Dermis blood vessel endothelial cell (primary cell): ENCODE results near the gene ZFHX3. TPM values are rescaled to one million over a fixed set of nuclear protein-coding genes. Genes with fewer than 3 reads are reported as not detected.

ENCODE experiments used
- DNase-seq: peaks from one replicate; pipeline ENCODE4 v3.0.0; 2010
- total RNA-seq: library from RNA; depleted of rRNA; stranded (reverse); fragments of >200 nt; gene quantifications from 2 replicates; pipeline ENCODE4 v1.2.3, GENCODE V29; 2014

ZFHX3 gene
- total RNA-seq, 1 donor from 2014 or later: 5.6 TPM

DNA sequence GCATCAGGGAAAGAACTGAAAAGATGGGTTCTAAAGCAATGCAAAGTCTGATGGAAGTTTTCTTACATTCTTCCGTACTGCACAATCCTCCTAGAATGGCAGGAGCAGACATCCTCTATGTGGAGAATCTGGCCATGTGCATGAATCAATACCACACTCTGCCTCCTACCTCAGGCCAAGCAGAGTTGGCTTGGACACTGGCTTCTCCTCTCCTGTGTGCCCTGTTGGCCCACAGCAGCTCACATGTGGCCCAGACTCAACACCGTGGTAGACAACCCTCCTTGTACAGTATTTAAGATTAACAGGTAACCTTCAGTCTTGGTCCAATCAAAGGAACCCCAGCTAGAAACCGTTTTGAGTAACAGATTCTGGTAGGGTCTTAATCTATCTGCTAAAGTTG is 101.9 kb downstream of the ZFHX3 start:
- DNase-seq: no peak

GRCh38 chr16:72945611-72946010 is 102.3 kb downstream of the ZFHX3 start:
- no peak for DNase-seq

- no peak for DNase-seq
Observed at GRCh38 chr16:72944757-72945485, 103.0 kb downstream of the ZFHX3 start.

DNA sequence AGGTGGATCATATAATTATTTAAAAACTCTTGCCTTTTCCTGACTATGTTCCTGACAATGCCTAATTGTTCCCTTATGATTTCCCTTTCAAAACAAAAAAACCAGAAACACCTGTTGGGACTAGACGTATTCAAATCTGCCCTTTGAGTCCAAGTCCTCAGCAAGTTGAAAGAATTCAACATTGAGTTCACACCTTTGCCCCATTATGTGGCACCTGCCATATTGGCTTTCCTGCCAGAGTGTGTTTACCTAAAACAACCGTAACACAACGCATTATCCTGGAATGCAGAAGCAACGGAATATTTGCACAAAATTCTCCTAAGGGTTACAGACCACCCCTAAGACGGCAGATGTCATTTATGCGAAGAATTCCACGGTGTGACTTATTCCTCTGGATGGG is 105.9 kb downstream of the ZFHX3 start:
- peak; percentile 45 for DNase-seq

DNA sequence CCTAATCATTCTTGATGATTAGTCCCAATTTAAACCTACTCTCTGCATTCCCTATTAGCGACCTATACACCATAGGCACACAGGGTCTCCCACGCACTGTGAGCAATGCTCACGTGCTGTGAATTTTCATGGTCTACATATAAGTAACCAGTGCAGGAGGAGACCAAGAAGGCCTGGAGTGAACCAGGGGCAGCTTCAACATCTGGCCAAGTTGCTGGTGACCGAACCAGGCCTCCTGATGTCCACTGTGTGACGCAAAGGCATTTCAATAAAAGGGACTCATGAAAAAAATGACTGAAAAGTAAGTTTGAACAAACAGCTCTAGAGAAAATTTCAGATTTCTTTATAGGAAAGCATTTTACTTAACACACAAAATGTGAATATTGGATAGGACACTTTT is 107.0 kb downstream of the ZFHX3 start:
- no peak for DNase-seq

- DNase-seq: no peak
Observed at GRCh38 chr16:72939247-72939646, 108.7 kb downstream of the ZFHX3 start.

DNA sequence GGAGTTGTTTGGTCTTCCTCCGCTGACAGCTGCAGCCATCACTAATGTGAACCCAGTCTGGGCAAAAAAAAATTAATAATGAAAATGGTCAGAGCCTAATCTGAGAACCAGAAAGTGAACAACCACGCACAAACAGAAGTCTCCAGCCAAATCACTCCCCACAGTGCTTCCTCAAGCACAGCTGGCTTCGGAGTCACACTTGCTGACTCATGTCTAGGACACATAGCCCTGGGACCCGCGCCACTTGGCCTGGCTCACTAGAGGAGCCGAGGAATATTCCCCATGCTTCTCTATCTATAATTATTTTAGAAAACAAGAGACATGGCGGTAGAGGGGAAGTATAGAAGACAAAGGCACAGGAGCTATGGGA is 109.1 kb downstream of the ZFHX3 start:
- DNase-seq: peak; percentile 73

- DNase-seq: no peak
Observed at GRCh38 chr16:72937916-72938794, 109.8 kb downstream of the ZFHX3 start.

DNA sequence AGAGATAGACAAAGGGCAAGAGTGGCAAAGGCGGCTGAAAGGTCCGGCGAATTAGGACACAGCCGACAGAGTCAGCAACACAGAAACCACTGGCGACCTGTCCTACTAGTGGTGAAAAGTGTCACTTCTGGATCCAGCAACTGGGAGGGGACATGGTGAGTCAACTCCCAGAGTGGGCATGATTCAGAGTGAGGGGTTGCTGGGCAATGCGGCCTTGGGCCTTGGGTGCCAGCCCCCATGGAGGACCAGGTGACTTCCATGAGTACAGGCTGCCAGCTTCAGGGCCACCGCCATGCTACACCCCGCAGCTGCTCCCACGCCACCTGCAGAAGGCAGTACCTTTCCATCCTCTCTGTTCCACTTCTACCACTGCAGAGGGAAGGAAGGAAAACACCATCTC is 110.6 kb downstream of the ZFHX3 start:
- DNase-seq: no peak

DNA sequence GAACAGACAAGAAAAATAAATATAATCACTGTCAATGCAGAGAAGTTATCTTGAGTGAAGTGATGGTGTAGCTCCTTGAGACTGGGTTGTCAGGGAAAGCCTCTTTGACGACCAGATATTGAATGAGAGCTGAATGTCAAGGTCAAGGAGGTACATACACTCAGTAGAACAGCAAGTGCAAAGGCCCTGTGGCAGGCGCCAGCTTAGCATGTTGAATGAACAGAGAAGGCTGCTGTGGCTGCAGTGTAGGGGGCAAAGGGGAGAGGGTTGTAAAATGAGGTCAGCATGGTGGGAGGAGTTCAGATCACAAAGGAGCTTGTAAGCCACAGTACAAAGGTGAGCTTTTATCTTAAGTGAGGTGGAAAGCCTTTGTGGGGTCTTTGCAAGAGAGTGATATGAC is 111.5 kb downstream of the ZFHX3 start:
- no peak for DNase-seq

- no peak for DNase-seq
Observed at GRCh38 chr16:72935896-72936295, 112.0 kb downstream of the ZFHX3 start.

DNA sequence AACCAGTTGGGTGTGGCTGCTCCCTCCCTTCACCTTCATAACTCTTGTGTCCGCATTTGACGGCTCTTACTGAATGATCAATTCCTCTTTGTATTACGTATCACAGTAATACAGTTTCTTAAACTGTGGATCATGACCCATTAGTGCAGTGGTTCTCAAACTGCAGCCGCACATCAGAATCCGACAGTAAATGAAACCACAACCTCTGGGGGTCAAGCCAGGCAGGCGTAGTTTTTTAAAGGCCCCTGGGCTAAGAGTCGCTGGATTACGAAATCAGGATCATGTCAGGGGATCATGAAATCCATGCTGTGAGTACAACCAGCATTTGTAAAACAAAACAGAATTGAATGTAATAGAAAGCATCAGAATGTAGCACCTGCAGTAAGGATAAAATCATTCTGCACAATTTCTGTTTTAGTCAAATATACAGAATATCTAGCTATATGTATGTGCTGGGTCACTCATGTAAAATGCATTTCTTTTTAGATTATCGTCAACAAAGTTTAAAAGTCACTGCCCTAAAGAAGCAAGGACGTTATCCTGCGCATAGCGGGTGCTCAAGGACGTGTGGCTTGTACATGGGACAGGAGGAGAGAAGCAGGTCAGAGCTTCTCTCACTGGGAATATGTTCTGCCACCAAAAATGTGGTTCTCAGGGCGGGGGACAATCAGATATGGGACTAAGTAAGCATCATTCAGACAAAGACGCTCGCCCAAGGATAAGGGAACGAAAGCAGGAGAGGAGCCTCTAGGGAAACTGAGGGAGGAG is 113.1 kb downstream of the ZFHX3 start:
- no peak for DNase-seq

- no peak for DNase-seq
Observed at GRCh38 chr16:72932677-72933335, 115.1 kb downstream of the ZFHX3 start.

GRCh38 chr16:72932050-72932449 is 115.9 kb downstream of the ZFHX3 start:
- DNase-seq: peak; percentile 16

- no peak for DNase-seq
Observed at GRCh38 chr16:72930396-72930795, 117.5 kb downstream of the ZFHX3 start.

GRCh38 chr16:72928090-72928981 is 119.6 kb downstream of the ZFHX3 start:
- DNase-seq: no peak

- no peak for DNase-seq
Observed at GRCh38 chr16:72927199-72928089, 120.5 kb downstream of the ZFHX3 start.

DNA sequence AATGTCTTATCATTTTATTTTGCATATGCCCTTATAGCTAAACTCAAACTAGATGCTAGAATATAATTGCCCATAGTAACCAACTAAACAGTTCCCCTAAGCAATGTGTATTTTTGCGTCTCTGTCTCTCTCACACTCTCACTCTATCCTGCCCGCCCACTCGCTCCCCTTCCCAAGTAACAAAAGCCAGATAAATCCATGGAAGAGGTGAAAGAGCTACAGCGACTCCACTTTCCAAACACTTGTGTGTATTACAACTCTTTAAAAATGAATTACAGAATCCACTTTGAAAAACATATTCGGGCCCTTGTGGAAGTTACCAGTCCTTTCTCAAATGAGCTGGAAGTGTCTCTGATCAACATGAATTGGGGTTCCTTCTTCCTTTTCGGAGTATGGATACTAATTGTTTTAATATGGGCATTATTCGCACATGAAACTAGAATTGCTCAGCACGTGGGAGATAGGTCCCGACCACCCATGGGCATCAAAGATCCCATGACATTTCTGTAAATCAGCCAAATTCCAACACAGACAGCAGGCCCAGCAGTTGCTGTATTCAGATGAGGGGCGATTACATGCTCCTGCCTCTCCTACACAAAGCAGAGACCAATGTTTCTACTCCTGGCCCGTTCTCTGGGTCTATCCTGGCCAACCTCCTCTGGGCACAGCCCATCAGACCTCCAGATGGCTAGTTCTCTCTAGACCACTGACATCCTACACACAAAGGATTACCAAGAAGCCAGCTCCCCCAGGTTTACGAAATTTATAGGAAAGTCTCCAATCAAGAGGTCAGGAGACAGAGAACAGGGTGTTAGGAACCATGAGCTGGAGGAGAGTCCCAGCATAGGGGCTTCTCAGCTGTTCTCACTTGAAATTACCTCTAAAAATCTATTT is 121.5 kb downstream of the ZFHX3 start:
- no peak for DNase-seq

DNA sequence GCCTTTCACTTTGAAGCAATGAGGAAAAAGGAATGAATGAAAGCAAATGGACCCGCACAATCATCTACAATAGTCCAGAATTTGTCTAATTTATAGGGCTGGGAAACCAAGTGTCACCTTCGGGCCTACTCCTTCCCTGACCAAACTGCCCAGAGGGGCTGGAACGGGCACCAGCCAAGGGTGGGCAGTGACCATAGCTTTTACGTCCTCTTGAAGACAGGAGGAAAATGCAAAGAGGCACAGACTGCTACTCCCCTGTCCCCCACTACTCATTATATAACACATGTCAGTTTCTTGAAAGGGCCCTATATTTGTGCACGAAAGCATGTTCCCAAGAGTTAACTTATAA is 122.3 kb downstream of the ZFHX3 start:
- no peak for DNase-seq
